ENCODE data around the gene TMEM72.

TMEM72 gene

GRCh38 chr10:44954962-44955361, 43.8 kb downstream of the TMEM72 start:
- no peak for ATAC-seq
- TF ChIP-seq, protein P1, sequence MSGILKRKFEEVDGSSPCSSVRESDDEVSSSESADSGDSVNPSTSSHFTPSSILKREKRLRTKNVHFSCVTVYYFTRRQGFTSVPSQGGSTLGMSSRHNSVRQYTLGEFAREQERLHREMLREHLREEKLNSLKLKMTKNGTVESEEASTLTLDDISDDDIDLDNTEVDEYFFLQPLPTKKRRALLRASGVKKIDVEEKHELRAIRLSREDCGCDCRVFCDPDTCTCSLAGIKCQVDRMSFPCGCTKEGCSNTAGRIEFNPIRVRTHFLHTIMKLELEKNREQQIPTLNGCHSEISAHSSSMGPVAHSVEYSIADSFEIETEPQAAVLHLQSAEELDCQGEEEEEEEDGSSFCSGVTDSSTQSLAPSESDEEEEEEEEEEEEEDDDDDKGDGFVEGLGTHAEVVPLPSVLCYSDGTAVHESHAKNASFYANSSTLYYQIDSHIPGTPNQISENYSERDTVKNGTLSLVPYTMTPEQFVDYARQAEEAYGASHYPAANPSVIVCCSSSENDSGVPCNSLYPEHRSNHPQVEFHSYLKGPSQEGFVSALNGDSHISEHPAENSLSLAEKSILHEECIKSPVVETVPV (CRISPR knock-in tag; IDR thresholded peaks at IDR 0.05), result no peak
- TF ChIP-seq ARNTL (CRISPR knock-in tag; IDR thresholded peaks at IDR 0.05; ENCODE audit: borderline replicate concordance, low read depth) (no peak), BACH2 (CRISPR knock-in tag; IDR thresholded peaks at IDR 0.05; ENCODE audit: borderline replicate concordance) (no peak), RARB (CRISPR knock-in tag; IDR thresholded peaks at IDR 0.05) (no peak), CREB5 (CRISPR knock-in tag; IDR thresholded peaks at IDR 0.05; ENCODE audit: low read depth) (no peak)

DNA sequence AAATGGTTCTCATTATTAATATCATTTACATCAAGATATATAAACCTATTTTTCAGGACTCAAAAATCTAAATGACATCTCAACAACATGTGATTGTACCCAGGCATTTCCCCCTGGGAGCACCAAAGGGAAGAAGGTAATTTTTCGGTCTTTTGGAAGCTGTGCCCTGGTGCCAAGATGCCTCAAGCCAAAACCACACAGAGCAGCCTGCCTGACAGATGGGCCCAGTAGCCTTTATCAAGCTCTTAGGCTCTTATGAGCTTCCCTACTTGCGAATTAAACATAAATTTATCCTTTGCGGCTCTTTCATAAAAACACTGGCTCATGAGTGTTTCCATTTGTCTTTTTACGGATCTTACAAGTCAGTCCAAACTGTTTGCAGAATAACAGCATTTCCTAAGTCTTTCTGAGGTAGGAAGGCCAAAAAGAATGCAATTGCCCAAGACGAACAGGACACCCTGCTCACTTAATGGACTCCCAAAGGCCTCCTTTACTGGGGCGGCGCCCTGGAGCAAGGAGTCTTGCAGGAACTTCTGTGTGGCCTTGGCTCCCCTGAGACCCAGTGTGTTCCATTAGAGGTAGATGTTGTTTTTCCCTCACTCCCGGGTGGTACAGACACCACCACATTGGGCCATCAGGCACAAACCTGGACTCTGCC, 44.4 kb downstream of the TMEM72 start:
- ATAC-seq, result no peak
- no peak for TF ChIP-seq GLIS3 (CRISPR knock-in tag; IDR thresholded peaks at IDR 0.05)

- TF ChIP-seq, protein P2, sequence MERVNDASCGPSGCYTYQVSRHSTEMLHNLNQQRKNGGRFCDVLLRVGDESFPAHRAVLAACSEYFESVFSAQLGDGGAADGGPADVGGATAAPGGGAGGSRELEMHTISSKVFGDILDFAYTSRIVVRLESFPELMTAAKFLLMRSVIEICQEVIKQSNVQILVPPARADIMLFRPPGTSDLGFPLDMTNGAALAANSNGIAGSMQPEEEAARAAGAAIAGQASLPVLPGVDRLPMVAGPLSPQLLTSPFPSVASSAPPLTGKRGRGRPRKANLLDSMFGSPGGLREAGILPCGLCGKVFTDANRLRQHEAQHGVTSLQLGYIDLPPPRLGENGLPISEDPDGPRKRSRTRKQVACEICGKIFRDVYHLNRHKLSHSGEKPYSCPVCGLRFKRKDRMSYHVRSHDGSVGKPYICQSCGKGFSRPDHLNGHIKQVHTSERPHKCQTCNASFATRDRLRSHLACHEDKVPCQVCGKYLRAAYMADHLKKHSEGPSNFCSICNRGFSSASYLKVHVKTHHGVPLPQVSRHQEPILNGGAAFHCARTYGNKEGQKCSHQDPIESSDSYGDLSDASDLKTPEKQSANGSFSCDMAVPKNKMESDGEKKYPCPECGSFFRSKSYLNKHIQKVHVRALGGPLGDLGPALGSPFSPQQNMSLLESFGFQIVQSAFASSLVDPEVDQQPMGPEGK (CRISPR knock-in tag; IDR thresholded peaks at IDR 0.05; ENCODE audit: borderline replicate concordance), result no peak
- TF ChIP-seq CREB5 (CRISPR knock-in tag; IDR thresholded peaks at IDR 0.05; ENCODE audit: low read depth) (no peak), ZNF70 (CRISPR knock-in tag; IDR thresholded peaks at IDR 0.05) (no peak), SNAI2 (CRISPR knock-in tag; IDR thresholded peaks at IDR 0.05) (no peak), ZFP30 (CRISPR knock-in tag; IDR thresholded peaks at IDR 0.05) (no peak), GLIS3 (CRISPR knock-in tag; IDR thresholded peaks at IDR 0.05) (no peak), ZNF565 (CRISPR knock-in tag; conservative IDR thresholded peaks at IDR 0.05; ENCODE audit: low read depth) (no peak), ZNF8 (CRISPR knock-in tag; IDR thresholded peaks at IDR 0.05) (no peak), CSDC2 (CRISPR knock-in tag; IDR thresholded peaks at IDR 0.05) (no peak), OSR1 (CRISPR knock-in tag; IDR thresholded peaks at IDR 0.05) (no peak), PPARA (CRISPR knock-in tag; IDR thresholded peaks at IDR 0.05; ENCODE audit: borderline replicate concordance) (no peak), BACH2 (CRISPR knock-in tag; IDR thresholded peaks at IDR 0.05; ENCODE audit: borderline replicate concordance) (no peak), ZC3H10 (CRISPR knock-in tag; IDR thresholded peaks at IDR 0.05) (no peak), ARNTL (CRISPR knock-in tag; IDR thresholded peaks at IDR 0.05; ENCODE audit: borderline replicate concordance, low read depth) (no peak), ZFP3 (CRISPR knock-in tag; IDR thresholded peaks at IDR 0.05) (no peak), POU6F1 (CRISPR knock-in tag; IDR thresholded peaks at IDR 0.05; ENCODE audit: borderline replicate concordance, low read depth) (no peak)
- TF ChIP-seq, protein P1 (CRISPR knock-in tag; IDR thresholded peaks at IDR 0.05), result no peak
- TF ChIP-seq, protein P3, sequence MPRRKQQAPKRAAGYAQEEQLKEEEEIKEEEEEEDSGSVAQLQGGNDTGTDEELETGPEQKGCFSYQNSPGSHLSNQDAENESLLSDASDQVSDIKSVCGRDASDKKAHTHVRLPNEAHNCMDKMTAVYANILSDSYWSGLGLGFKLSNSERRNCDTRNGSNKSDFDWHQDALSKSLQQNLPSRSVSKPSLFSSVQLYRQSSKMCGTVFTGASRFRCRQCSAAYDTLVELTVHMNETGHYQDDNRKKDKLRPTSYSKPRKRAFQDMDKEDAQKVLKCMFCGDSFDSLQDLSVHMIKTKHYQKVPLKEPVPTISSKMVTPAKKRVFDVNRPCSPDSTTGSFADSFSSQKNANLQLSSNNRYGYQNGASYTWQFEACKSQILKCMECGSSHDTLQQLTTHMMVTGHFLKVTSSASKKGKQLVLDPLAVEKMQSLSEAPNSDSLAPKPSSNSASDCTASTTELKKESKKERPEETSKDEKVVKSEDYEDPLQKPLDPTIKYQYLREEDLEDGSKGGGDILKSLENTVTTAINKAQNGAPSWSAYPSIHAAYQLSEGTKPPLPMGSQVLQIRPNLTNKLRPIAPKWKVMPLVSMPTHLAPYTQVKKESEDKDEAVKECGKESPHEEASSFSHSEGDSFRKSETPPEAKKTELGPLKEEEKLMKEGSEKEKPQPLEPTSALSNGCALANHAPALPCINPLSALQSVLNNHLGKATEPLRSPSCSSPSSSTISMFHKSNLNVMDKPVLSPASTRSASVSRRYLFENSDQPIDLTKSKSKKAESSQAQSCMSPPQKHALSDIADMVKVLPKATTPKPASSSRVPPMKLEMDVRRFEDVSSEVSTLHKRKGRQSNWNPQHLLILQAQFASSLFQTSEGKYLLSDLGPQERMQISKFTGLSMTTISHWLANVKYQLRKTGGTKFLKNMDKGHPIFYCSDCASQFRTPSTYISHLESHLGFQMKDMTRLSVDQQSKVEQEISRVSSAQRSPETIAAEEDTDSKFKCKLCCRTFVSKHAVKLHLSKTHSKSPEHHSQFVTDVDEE (CRISPR knock-in tag; IDR thresholded peaks at IDR 0.05), result no peak
- ATAC-seq, result no peak
Measured at GRCh38 chr10:44956226-44956625, 45.1 kb downstream of the TMEM72 start.

Data from SK-N-SH treated with all-trans-retinoic acid at 6 μM for 48 hours (cell line).